VCaP (cell line): Measurements from ENCODE around the gene AGBL3.

Source experiments
- H3K27ac ChIP-seq: fragments of 450-650 bp; 2 replicates; pipeline ENCODE4 v1.5.1; 2017
- CTCF ChIP-seq: fragments of 450-650 bp; conservative IDR thresholded peaks from 2 replicates; pipeline ENCODE4 v1.5.1; 2017; ENCODE audit warnings: mild to moderate bottlenecking, moderate library complexity

AGBL3 gene

GRCh38 chr7:135095450-135095849 is 109.1 kb downstream of the AGBL3 start:
- no peak for TF ChIP-seq CTCF
- peak overlapping the region; percentile 66 for H3K27ac ChIP-seq

- no peak for TF ChIP-seq CTCF
These were observed 112.1 kb downstream of the AGBL3 start for GRCh38 chr7:135098391-135098790.

GRCh38 chr7:135100856-135101255 is 114.5 kb downstream of the AGBL3 start:
- no peak overlapping the region for H3K27ac ChIP-seq
- no peak for TF ChIP-seq CTCF

More at GRCh38 chr7:135098391-135098790, 112.1 kb downstream of the AGBL3 start:
- H3K27ac ChIP-seq = no peak overlapping the region; the same call in 1 of the 2 replicates

GRCh38 chr7:135102372-135102771 is 116.1 kb downstream of the AGBL3 start:
- TF ChIP-seq CTCF = no peak
- H3K27ac ChIP-seq = no peak overlapping the region

GRCh38 chr7:135109562-135109961 is 123.3 kb downstream of the AGBL3 start:
- TF ChIP-seq CTCF = no peak

GRCh38 chr7:135109976-135110375 is 123.7 kb downstream of the AGBL3 start:
- TF ChIP-seq CTCF = no peak
- no peak overlapping the region for H3K27ac ChIP-seq

More at GRCh38 chr7:135109562-135109961, 123.3 kb downstream of the AGBL3 start:
- no peak overlapping the region for H3K27ac ChIP-seq

- no peak overlapping the region for H3K27ac ChIP-seq
- no peak for TF ChIP-seq CTCF
These were observed 125.1 kb downstream of the AGBL3 start for GRCh38 chr7:135111379-135111778.

- TF ChIP-seq CTCF = no peak
These were observed 128.3 kb downstream of the AGBL3 start for GRCh38 chr7:135114622-135115021.

More at GRCh38 chr7:135114622-135115021, 128.3 kb downstream of the AGBL3 start:
- no peak overlapping the region for H3K27ac ChIP-seq
